ENCODE results near the gene CNTNAP1. TPM values are rescaled to one million over a fixed set of nuclear protein-coding genes. Genes with fewer than 3 reads are reported as not detected.
"Not testable (repeated sequence)": the region's sequence is repeated elsewhere in the genome, so short reads cannot be mapped to it uniquely, and the experiment has no call there.

The CNTNAP1 gene
- polyA plus RNA-seq = 1.1 TPM

DNA sequence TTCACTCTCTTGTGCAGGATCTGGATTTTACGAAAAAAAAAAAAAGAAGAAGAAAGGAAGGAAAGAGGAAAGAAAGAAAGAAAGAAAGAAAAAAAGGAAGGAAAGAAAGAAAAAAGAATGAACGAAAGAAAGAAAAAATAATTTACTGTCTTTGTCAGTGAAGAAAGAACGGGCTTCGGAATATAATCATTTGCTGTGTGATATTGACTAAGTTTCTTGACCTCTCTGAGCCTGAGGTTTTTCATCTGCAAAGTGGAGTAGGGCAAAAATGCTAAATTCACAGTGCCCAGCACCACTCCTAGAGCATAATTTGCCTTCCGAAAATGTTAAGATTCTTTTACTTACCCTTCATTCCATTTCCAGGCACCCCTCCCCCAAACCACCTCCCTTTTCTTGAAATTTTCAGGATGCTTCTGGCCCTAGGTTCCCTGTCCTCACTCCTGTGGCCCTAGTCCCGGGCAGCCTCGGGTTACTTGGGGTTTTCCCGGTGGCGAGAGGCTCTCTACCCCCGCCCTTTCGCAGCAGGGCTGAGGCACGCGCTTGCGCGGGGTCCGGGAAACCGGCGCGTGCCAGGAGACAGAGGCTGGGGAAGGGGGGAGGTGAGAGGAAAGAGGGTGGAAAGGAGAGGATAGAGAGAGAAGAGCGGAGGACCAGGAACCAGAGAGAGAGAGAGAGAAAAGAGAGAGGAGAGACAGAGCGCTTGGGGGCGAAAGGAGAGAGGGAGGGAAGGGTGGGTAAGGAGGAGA, at the start of gene CNTNAP1:
TSS of gene CNTNAP1 (plus strand) at position 556 of the 746 bp plus-strand sequence. CDS start 299 bp downstream, outside the sequence.
- Mint-ChIP-seq H3K9me3 (no peaks in the 10 kb centered on the region), H3K4me1 (peaks cover 26 to 35% (median 34%) of the 10 kb centered on the region in 3 donors), H3K36me3 (no peaks in the 10 kb centered on the region), H3K27ac (peak within 1 kb of the TSS; percentile 83 to 89 (median 84)), H3K4me3 (peak within 1 kb of the TSS; percentile 72 to 91 (median 84)), H3K27me3 (peaks cover 16% of the 10 kb centered on the region)

- Mint-ChIP-seq H3K4me1 (no peaks in the 10 kb centered on the region), H3K4me3 (no peak overlapping the region), H3K27me3 (no peaks in the 10 kb centered on the region), H3K36me3 (no peaks in the 10 kb centered on the region), H3K27ac (no peak overlapping the region), H3K9me3 (no peaks in the 10 kb centered on the region)
Measured at GRCh38 chr17:42632949-42633444, 49.3 kb upstream of the CNTNAP1 start.

DNA sequence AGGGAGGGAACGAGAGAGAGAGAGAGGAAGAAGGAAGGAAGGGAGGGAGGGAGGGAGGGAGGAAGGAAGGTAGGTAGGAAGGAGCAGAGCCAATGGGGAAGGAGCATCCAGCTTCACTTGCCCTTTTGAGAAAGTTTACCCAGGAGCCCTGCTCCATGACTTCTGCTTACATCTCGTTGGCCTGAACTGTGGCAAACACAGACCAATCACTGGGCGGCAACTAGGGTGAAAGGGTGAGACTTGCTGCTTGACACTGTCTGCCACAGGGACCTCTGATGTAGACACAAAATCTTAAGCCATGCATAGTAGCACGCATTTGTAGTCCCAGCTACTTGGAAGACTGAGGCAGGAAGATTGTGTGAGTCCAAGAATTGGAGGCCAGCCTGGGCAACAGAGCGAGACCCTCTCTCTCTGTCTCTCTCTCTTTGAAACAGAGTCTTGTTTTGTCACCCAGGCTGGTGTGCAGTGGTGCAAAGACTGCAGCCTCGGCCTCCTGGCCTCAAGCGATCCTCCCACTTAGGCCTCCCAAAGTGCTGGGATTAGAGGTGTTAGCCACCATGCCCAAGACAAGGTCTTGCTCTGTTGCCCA, 42.7 kb upstream of the CNTNAP1 start:
- Mint-ChIP-seq H3K9me3 (no peaks in the 10 kb centered on the region), H3K4me3 (no peak overlapping the region), H3K36me3 (peaks cover 1% of the 10 kb centered on the region), H3K4me1 (no peaks in the 10 kb centered on the region), H3K27ac (no peak overlapping the region), H3K27me3 (peaks cover 7% of the 10 kb centered on the region)

GRCh38 chr17:42640121-42640520, 42.2 kb upstream of the CNTNAP1 start:
- Mint-ChIP-seq H3K36me3 (peaks cover 1% of the 10 kb centered on the region), H3K4me1 (no peaks in the 10 kb centered on the region), H3K9me3 (no peaks in the 10 kb centered on the region), H3K4me3 (no peak overlapping the region), H3K27ac (no peak overlapping the region), H3K27me3 (peaks cover 7% of the 10 kb centered on the region)

- Mint-ChIP-seq H3K4me3 (no peak overlapping the region), H3K27ac (no peak overlapping the region), H3K9me3 (no peaks in the 10 kb centered on the region), H3K27me3 (peaks cover 7% of the 10 kb centered on the region), H3K36me3 (peaks cover 1% of the 10 kb centered on the region), H3K4me1 (no peaks in the 10 kb centered on the region)
Measured at GRCh38 chr17:42642336-42642735, 40.0 kb upstream of the CNTNAP1 start.

- H3K9me3 Mint-ChIP-seq = no peaks in the 10 kb centered on the region
- H3K4me1 Mint-ChIP-seq = peaks cover 0 to 8% (median 1%) of the 10 kb centered on the region in 3 donors
- H3K27ac Mint-ChIP-seq = no peak overlapping the region
- H3K27me3 Mint-ChIP-seq = peaks cover 10% of the 10 kb centered on the region
- peak overlapping the region in 1 of 4 donors; percentile 34 for H3K4me3 Mint-ChIP-seq
- H3K36me3 Mint-ChIP-seq = no peaks in the 10 kb centered on the region
Measured at GRCh38 chr17:42647778-42648177, 34.6 kb upstream of the CNTNAP1 start.

GRCh38 chr17:42651392-42651791, 30.9 kb upstream of the CNTNAP1 start:
- H3K27me3 Mint-ChIP-seq = peaks cover 36% of the 10 kb centered on the region
- H3K9me3 Mint-ChIP-seq = no peaks in the 10 kb centered on the region
- peaks cover 11 to 17% (median 14%) of the 10 kb centered on the region in 3 donors for H3K4me1 Mint-ChIP-seq
- H3K27ac Mint-ChIP-seq = no peak overlapping the region
- H3K4me3 Mint-ChIP-seq = no peak overlapping the region
- no peaks in the 10 kb centered on the region for H3K36me3 Mint-ChIP-seq

- peaks cover 0 to 4% (median 0%) of the 10 kb centered on the region in 3 donors for H3K9me3 Mint-ChIP-seq
- no peaks in the 10 kb centered on the region for H3K36me3 Mint-ChIP-seq
- no peak overlapping the region for H3K27ac Mint-ChIP-seq
- H3K4me1 Mint-ChIP-seq = peaks cover 14 to 21% (median 18%) of the 10 kb centered on the region in 3 donors
- H3K4me3 Mint-ChIP-seq = peak overlapping the region in 1 of 4 donors; percentile 37
- H3K27me3 Mint-ChIP-seq = peaks cover 34% of the 10 kb centered on the region
Measured at GRCh38 chr17:42653179-42654124, 28.9 kb upstream of the CNTNAP1 start.

DNA sequence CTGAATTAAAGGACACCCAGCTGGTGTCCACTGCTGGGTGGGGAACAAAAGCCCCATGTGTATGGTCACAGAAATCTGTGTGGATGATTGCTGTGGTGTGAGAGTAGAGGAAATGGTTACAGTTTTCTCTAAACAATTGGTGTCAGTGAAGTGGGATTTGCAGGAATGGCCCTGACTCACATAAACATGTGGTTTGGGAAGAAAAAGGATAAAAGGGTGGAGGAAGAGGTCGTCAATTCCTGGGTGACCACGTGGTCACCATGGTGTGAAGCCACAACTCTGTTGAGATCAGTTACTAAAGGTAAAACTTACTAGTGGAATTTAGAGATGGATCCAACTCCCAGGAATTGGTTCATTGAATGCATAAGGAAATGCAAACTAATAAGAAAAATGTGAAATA, 26.8 kb upstream of the CNTNAP1 start:
- Mint-ChIP-seq H3K27me3 (peaks cover 37% of the 10 kb centered on the region), H3K27ac (no peak overlapping the region), H3K36me3 (no peaks in the 10 kb centered on the region), H3K4me3 (peak overlapping the region in 2 of 4 donors; percentile 47 to 55), H3K9me3 (peaks cover 0 to 4% (median 0%) of the 10 kb centered on the region in 3 donors), H3K4me1 (peaks cover 20 to 30% (median 23%) of the 10 kb centered on the region in 3 donors)

DNA sequence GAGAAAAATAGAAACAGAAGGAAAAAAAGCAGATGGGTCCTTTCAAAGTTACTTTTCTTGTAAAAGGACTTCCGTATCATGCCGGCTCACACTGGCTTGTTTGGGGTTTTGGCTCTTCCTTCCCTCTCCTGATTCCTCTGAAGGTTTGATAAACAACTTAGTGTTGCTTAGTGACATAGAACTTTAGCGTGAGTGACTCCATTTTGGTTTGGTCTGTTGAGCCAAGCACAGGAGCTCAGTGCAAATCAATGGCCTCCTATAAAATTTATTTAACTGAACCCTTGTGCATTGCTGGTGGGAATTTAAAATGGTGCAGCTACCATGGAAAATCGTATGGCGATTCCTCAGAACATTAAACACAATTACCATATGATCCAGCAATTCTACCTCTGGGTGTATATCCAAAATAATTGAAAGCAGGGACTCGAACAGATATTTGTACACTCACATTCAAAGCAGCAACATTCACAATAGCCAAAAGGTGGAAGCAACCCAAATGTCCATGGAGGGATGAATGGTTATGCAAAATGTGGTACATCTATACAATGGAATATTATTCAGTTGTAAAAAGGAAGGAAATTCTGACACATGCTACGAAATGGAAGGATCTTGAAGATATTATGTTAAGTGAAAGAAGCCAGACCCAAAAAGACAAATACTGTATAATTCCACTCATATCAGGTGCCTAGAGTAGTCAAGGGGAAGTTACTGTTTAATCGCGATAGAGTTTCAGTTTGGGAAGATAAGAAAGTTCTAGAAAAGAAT, 24.3 kb upstream of the CNTNAP1 start:
- H3K4me3 Mint-ChIP-seq = peak overlapping the region; percentile 72 to 96 (median 87)
- H3K27ac Mint-ChIP-seq = no peak overlapping the region
- peaks cover 0 to 4% (median 0%) of the 10 kb centered on the region in 3 donors for H3K9me3 Mint-ChIP-seq
- no peaks in the 10 kb centered on the region for H3K36me3 Mint-ChIP-seq
- H3K4me1 Mint-ChIP-seq = peaks cover 20 to 33% (median 25%) of the 10 kb centered on the region in 3 donors
- H3K27me3 Mint-ChIP-seq = peaks cover 34% of the 10 kb centered on the region

DNA sequence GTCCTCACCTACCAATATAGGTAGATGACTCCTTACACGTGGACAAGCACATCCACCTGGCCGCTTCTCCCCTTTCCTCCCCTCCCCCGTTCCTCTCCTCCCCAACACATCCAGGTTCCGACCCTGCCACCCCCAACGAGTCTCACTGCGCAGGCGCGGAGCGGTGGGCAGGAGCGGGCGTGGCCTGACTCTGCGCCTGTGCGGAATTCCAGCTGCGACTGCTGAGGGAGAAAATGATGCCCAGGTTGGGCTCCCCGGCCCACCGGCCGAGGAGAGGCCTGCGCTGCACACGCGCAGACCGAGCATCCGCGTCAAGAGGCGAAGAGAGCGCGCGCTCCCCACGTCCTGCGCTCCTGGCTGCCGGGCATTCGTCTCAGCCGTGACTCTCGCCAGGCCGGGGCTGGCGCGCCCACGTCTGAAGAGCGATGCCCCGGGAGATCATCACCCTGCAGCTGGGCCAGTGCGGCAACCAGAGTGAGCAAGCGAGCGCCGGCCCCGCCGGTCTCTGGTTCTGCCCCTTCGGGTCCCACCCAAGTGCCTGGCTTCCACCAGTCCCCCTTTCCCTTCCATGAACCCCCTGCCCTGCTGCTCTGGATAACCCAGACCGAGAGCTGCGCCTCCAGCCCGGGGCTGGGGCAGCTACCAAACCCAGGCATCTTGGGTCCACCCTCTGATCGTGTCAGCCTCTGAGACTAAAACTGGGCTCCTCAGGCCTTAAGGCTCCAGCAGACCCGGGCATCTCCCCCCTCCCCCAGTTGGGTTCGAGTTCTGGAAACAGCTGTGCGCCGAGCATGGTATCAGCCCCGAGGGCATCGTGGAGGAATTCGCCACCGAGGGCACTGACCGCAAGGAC, 23.0 kb upstream of the CNTNAP1 start, which contains the start of gene TUBG2:
TSS of gene TUBG2 (plus strand) at position 206 of the 853 bp plus-strand sequence. CDS start at position 426, 220 bp downstream.
- peak within 1 kb of the TSS; percentile 83 to 96 (median 92) for H3K4me3 Mint-ChIP-seq
- peak within 1 kb of the TSS in 1 of 3 donors; percentile 78 for H3K27ac Mint-ChIP-seq
- no peaks in the 10 kb centered on the region for H3K36me3 Mint-ChIP-seq
- peaks cover 24% of the 10 kb centered on the region for H3K27me3 Mint-ChIP-seq
- peaks cover 0 to 4% (median 0%) of the 10 kb centered on the region in 3 donors for H3K9me3 Mint-ChIP-seq
- H3K4me1 Mint-ChIP-seq = peaks cover 20 to 27% (median 25%) of the 10 kb centered on the region in 3 donors

DNA sequence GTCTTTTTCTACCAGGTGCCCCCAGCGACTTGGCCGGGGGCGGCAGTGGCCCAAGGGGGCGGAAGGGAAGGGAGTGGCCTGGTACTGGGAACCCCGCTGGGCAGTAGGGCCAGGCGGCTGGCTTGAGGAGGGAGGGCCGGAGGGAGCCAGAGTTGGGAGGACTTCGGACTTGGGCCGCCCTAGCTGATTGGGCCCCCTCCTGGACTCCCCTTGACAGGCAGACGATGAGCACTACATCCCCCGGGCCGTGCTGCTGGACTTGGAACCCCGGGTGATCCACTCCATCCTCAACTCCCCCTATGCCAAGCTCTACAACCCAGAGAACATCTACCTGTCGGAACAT, 22.4 kb upstream of the CNTNAP1 start:
- H3K27ac Mint-ChIP-seq, H3K36me3 Mint-ChIP-seq, H3K9me3 Mint-ChIP-seq: not testable (repeated sequence)
- Mint-ChIP-seq H3K27me3 (peaks cover 18% of the 10 kb centered on the region), H3K4me3 (peak overlapping the region; percentile 9 to 94 (median 59)), H3K4me1 (peaks cover 20 to 27% (median 22%) of the 10 kb centered on the region in 3 donors)

DNA sequence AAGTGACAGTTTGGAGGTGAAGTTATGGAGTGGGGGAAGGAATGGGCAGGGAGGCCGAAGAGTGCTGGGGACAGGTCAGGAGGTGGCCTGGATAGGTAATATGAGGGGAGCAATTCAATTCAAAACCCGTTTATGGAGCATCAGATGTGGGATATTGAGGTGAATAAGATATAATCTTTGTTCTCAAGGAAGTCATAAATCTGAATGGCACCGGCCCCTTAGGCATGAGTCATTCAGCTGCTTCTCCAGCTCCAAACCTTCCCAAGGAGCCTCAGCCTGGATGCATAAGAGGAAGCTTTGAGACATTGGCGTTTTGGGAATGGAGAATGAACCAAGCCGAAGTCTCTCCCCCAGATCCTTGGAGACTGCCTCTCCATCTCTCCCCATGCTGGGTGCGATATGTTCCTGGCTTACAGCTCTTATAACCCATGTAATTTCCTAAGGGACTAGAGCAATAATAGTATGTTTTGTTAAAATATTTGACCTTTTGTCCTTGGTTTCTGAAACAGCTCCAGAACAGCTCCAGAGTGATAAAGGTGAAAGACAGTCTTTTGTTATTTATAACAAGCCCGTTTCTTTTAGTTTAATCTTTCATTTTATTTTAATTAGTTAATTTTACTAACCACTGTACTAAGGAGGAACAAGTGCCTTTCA, 21.5 kb upstream of the CNTNAP1 start:
- peaks cover 0 to 4% (median 0%) of the 10 kb centered on the region in 3 donors for H3K9me3 Mint-ChIP-seq
- H3K4me1 Mint-ChIP-seq = peaks cover 16 to 26% (median 17%) of the 10 kb centered on the region in 3 donors
- peak overlapping the region in 2 of 4 donors; percentile 27 to 47 for H3K4me3 Mint-ChIP-seq
- H3K36me3 Mint-ChIP-seq = no peaks in the 10 kb centered on the region
- H3K27me3 Mint-ChIP-seq = peaks cover 13% of the 10 kb centered on the region
- H3K27ac Mint-ChIP-seq = no peak overlapping the region
